GM20000 (cell line): ENCODE results near the gene GPR180.

Source experiments
- DNase-seq: peaks from one replicate; pipeline ENCODE4 v3.0.0; 2012; ENCODE audit warnings: low spot score
- TF ChIP-seq, protein P1 (sequence below): IDR thresholded peaks from 2 replicates; pipeline ENCODE4 v1.5.1; 2012; ENCODE audit warnings: mild to moderate bottlenecking, control low read depth; ENCODE audit errors: extremely low read depth, missing control alignments

The GPR180 gene

DNA sequence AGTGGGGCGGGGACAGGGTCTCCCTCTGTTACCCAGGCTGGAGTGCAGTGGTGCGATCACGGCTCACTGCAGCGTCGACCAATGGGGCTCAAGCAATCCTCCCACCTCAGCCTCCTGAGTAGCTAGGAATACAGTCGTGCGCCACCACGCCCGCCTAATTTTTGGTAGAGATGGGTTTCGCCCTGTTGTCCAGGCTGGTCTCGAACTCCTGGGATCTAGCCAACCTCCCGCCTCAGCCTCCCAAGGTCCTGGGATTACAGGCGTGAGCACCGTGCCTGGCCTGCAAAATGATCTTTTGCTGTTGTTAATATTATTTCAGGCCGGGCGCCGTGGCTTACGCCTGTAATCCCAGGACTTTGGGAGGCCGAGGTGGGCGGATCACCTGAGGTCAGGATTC lies 5.1 kb upstream of the GPR180 start:
- DNase-seq: no peak
- TF ChIP-seq, protein P1, sequence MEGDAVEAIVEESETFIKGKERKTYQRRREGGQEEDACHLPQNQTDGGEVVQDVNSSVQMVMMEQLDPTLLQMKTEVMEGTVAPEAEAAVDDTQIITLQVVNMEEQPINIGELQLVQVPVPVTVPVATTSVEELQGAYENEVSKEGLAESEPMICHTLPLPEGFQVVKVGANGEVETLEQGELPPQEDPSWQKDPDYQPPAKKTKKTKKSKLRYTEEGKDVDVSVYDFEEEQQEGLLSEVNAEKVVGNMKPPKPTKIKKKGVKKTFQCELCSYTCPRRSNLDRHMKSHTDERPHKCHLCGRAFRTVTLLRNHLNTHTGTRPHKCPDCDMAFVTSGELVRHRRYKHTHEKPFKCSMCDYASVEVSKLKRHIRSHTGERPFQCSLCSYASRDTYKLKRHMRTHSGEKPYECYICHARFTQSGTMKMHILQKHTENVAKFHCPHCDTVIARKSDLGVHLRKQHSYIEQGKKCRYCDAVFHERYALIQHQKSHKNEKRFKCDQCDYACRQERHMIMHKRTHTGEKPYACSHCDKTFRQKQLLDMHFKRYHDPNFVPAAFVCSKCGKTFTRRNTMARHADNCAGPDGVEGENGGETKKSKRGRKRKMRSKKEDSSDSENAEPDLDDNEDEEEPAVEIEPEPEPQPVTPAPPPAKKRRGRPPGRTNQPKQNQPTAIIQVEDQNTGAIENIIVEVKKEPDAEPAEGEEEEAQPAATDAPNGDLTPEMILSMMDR: no peak

DNA sequence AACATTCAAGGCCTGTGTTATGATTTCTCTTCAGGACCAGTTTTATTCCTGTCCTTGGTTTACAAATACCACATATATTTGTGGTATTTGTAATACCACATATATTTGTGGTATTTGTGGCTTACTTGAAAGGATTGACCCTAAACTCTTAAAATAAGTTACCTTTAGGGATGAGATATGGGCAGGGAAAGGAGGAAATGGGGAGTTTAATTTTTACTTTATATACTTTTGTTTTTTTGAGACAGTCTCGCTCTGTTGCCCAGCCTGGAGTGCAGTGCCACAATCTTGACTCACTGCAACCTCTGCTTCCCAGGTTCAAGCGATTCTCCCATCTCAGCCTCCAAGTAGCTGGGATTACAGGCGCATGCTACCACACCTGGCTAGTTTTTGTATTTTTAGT lies 3.4 kb upstream of the GPR180 start:
- DNase-seq: no peak
- TF ChIP-seq, protein P1: no peak

DNA sequence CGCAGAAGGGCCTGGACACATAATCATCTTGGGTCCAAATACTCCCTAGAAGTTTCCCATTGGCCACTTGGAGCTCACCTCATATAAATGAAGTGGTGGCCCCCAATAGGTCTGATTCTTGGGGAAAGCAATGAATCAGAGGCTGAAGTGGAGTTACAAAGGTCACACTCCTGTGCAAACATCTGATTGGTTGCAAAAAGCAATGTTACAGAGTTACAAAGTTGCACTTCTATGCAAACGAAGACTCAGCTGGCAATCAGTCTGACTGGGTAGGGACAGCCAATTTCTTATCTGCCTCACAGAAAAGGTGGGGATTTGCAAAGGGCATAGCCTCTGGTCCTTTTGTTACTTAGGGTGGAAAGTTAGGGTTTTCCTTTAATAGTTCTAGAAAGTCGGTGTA lies 1.8 kb upstream of the GPR180 start:
- TF ChIP-seq, protein P1: no peak
- no peak for DNase-seq

DNA sequence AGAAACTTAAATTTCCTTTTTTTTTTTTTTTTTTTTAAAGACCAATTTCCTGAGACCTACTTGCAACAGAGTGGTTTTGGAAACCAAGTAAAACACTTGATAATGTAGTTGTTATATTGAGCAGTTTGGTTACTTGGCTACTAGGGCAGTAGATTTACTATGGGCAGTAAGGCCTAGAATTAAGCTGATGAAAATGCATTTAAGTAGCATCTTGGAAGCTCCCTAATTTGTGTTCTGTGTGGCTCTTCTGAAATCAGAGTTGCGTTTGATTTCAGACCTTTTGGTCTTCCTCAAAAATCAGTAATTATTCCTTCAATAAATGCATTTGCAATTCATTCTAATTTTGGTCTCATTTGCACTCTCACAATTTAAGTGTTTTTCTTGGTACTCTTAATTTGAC lies 810 bp downstream of the GPR180 start:
- TF ChIP-seq, protein P1: no peak
- DNase-seq: no peak

DNA sequence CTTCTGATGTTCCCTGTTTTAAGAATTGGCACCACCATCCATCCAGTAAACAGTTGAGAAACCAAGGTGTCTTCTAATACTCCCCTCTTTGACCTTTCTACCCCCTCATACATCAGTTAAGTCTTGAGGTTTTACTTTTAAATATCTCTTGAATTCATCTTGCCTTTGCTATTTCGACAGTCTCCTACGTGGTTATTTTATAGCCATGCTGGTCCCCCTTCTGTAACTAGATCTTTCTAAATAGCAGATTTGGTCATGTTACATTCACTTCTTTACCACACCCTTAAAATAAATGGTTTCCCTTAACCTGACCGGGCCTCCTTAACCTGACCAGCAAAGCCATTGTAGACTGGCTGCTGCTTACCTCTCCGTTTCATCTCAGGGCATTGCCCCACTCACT lies 5.4 kb downstream of the GPR180 start:
- TF ChIP-seq, protein P1: no peak
- no peak for DNase-seq

DNA sequence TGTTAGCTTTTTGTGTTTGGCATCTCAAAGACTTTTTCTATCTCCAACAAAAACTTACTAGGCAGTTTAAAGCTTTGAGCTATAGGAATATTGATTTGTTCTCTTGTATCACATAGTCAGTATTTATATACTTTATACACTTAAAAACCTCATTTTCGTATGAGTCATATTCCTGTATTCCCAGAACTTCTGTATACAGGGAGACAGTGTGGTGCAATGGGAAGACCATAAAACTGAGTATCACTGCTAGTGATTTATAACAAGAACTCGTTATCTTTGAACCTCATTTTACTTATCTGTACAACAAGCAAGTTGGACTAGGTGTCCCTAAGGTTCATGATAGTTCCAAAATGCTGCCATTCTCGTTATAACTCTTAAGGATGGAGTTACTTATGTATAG lies 6.3 kb downstream of the GPR180 start:
- TF ChIP-seq, protein P1: no peak
- no peak for DNase-seq

DNA sequence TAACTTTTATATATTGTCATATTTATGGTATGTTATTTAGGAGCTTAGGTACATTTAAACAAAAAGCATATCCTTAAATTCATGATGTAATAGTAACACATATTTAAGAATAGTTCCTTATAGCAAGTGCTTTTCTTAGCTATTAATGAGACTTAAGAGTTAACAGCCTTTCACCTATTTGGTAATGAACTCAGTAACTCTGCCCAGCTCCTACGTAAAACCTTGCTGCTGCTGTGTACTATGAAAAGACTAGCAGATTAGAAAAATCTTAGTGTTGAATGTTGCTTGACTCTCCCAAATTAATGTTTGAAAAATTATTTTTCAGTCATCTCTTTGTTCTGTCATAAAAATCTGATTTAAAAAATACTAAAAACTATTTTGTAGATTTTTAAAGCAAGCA lies 6.9 kb downstream of the GPR180 start:
- TF ChIP-seq, protein P1: no peak
- no peak for DNase-seq
